ENCODE data around the gene IFI27L1. TPM values are rescaled to one million over a fixed set of nuclear protein-coding genes. Genes with fewer than 3 reads are reported as not detected.

Gene IFI27L1
- total and polyA plus RNA-seq, 2 donors (not counting 3 experiments of a cell fraction or from before 2014, with no cell fraction given) = 31.1 to 38.1 TPM

- BruUV-seq (replicated peaks) = no TSS peak
- DNase-seq (ENCODE audit: low read depth, low spot score) (no peak), FAIRE-seq (peak; percentile 21)
- Histone ChIP-seq H3K27ac (ENCODE audit: insufficient read depth, low read depth, low read length) (no peak overlapping the region), H3K9me1 (replicated peaks; ENCODE audit: control insufficient read depth, extremely low read depth, insufficient read depth, low read length) (no peaks in the 10 kb centered on the region), H4K20me1 (replicated peaks; ENCODE audit: control insufficient read depth, extremely low read depth, insufficient read depth, low read length) (no peaks in the 10 kb centered on the region), H3K4me3 (replicated peaks in 1 of 3; ENCODE audit: insufficient read depth in 1 of 3, low read depth in 1 of 3, low read length in 3 of 3) (no peak overlapping the region), H3K9ac (replicated peaks; ENCODE audit: extremely low read depth, insufficient read depth, low read length) (no peak overlapping the region), H2AFZ (ENCODE audit: low read depth, low read length) (no peak overlapping the region), H3K9me3 (replicated peaks; ENCODE audit: control insufficient read depth, insufficient read depth, low read length) (no peaks in the 10 kb centered on the region), H3K79me2 (ENCODE audit: control insufficient read depth, insufficient read depth, low read length) (no peaks in the 10 kb centered on the region), H3K4me1 (ENCODE audit: control insufficient read depth, extremely low read depth, insufficient read depth, low read length) (peaks cover 3% of the 10 kb centered on the region), H3K36me3 (ENCODE audit: control insufficient read depth in 2 of 2, extremely low read depth in 1 of 2, insufficient read depth in 2 of 2, low read length in 2 of 2) (peaks cover 13 to 36% of the 10 kb centered on the region in 2 experiments), H3K27me3 (ENCODE audit: control insufficient read depth in 2 of 2, insufficient read depth in 2 of 2, low read length in 2 of 2) (no peaks in the 10 kb centered on the region), H3K4me2 (ENCODE audit: insufficient read depth, low read length) (no peak overlapping the region)
- dilution Hi-C loops (cut with MboI; ENCODE audit: extremely low pct_ligation_motif_present, low sequenced_read_pairs) = no loop called here
- POLR2A ChIA-PET = no interaction called here
- CTCF ChIA-PET = interaction anchor here (1.1 to 7.6 kb wide), 10 partner anchors 9 to 128 kb away, joined by 3 to 133 read pairs (median 8); partner anchors contain the start of gene IFI27L2
- no peak for TF ChIP-seq CTCF (IDR thresholded peaks at IDR 0.05; ENCODE audit: extremely low read depth in 1 of 2, insufficient read depth in 1 of 2, low read depth in 1 of 2, low read length in 2 of 2)
- TF ChIP-seq POLR2AphosphoS5 (IDR thresholded peaks at IDR 0.05; ENCODE audit: insufficient read depth, low read depth, low read length) = no peak
- TF ChIP-seq FOS (IDR thresholded peaks at IDR 0.05; ENCODE audit: borderline replicate concordance, insufficient read depth, low read length) = no peak
- no peak for TF ChIP-seq EZH2 (IDR thresholded peaks at IDR 0.05; ENCODE audit: borderline replicate concordance, low read depth, low read length, severe bottlenecking)
- no peak for TF ChIP-seq POLR2A (IDR thresholded peaks at IDR 0.05; ENCODE audit: low read depth, low read length)
- no peak for TF ChIP-seq GATA2 (IDR thresholded peaks at IDR 0.05; ENCODE audit: insufficient read depth, insufficient read length, low read depth, low read length)
- intact Hi-C loops (cut with micrococcal nuclease) = no loop called here
Observed at GRCh38 chr14:94052199-94052598, 28.9 kb upstream of the IFI27L1 start.

All from endothelial cell of umbilical vein (primary cell).